H9 (cell line): Measurements from ENCODE around the gene UPB1. TPM values are rescaled to one million over a fixed set of nuclear protein-coding genes. Genes with fewer than 3 reads are reported as not detected.

Experiments used
- DNase-seq: peaks from one replicate; pipeline ENCODE4 v3.0.0-alpha.2; 2017
- H2AFZ ChIP-seq: one replicate; pipeline ENCODE4 v1.6.1; 2013; ENCODE audit warnings: mild to moderate bottlenecking, low read length, control low read depth, moderate library complexity
- H2AK5ac ChIP-seq: 2 replicates; pipeline ENCODE4 v1.6.1; 2013; ENCODE audit warnings: low read length, control low read depth, mixed read lengths; ENCODE audit not compliant: insufficient read length
- H2BK120ac ChIP-seq: one replicate; pipeline ENCODE4 v1.6.1; 2013; ENCODE audit warnings: low read depth, mild to moderate bottlenecking, low read length, control low read depth, inconsistent platforms; ENCODE audit not compliant: poor library complexity, severe bottlenecking
- H2BK12ac ChIP-seq: 2 replicates; pipeline ENCODE4 v1.6.1; 2013; ENCODE audit warnings: low read length, control low read depth, mixed read lengths, low read depth; ENCODE audit not compliant: insufficient read length
- H2BK15ac ChIP-seq: 2 replicates; pipeline ENCODE4 v1.6.1; 2013; ENCODE audit warnings: low read depth, low read length, control low read depth
- H2BK20ac ChIP-seq: one replicate; pipeline ENCODE4 v1.6.1; 2013; ENCODE audit warnings: low read depth, mild to moderate bottlenecking, low read length, control low read depth, inconsistent platforms; ENCODE audit not compliant: poor library complexity, severe bottlenecking
- H2BK5ac ChIP-seq: 2 replicates; pipeline ENCODE4 v1.6.1; 2013; ENCODE audit warnings: low read length, control low read depth, mixed read lengths; ENCODE audit not compliant: insufficient read length
- H3K14ac ChIP-seq: 2 replicates; pipeline ENCODE4 v1.6.1; 2013; ENCODE audit warnings: low read length, control low read depth; ENCODE audit not compliant: insufficient read depth
- H3K18ac ChIP-seq: 2 replicates; pipeline ENCODE4 v1.6.1; 2013; ENCODE audit warnings: low read depth, mild to moderate bottlenecking, mixed read lengths, low read length, control low read depth; ENCODE audit not compliant: insufficient read length
- H3K23ac ChIP-seq: 2 replicates; pipeline ENCODE4 v1.6.1; 2013; ENCODE audit warnings: low read length, control low read depth, mixed read lengths, low read depth; ENCODE audit not compliant: insufficient read length
- H3K23me2 ChIP-seq: 2 replicates; pipeline ENCODE4 v1.6.1; 2013; ENCODE audit warnings: low read depth, mild to moderate bottlenecking, mixed read lengths, low read length, control low read depth; ENCODE audit not compliant: insufficient read length, poor library complexity, severe bottlenecking
- H3K27ac ChIP-seq: 2 replicates; pipeline ENCODE4 v1.5.1; 2013; ENCODE audit warnings: low read length, control low read depth, mixed read lengths, low read depth; ENCODE audit not compliant: insufficient read length
- H3K27me3 ChIP-seq: 2 replicates; pipeline ENCODE4 v1.6.1; 2013; ENCODE audit warnings: low read length, control low read depth, inconsistent platforms; ENCODE audit not compliant: insufficient read depth
- H3K4ac ChIP-seq: 2 replicates; pipeline ENCODE4 v1.6.1; 2013; ENCODE audit warnings: low read depth, mild to moderate bottlenecking, control low read depth, inconsistent platforms, low read length, moderate library complexity
- H3K4me1 ChIP-seq: 2 replicates; pipeline ENCODE4 v1.6.1; 2013; ENCODE audit warnings: low read length, control low read depth, inconsistent platforms; ENCODE audit not compliant: insufficient read depth
- H3K4me2 ChIP-seq: 2 replicates; pipeline ENCODE4 v1.6.1; 2013; ENCODE audit warnings: low read length, control low read depth, mixed read lengths; ENCODE audit not compliant: insufficient read length, insufficient read depth
- H3K56ac ChIP-seq: 2 replicates; pipeline ENCODE4 v1.6.1; 2013; ENCODE audit warnings: low read depth, mild to moderate bottlenecking, mixed read lengths, low read length, control low read depth; ENCODE audit not compliant: insufficient read length
- H3K79me1 ChIP-seq: 2 replicates; pipeline ENCODE4 v1.6.1; 2013; ENCODE audit warnings: low read depth, mild to moderate bottlenecking, moderate library complexity, low read length, control low read depth, inconsistent platforms; ENCODE audit not compliant: insufficient read depth, poor library complexity, severe bottlenecking
- H3K79me2 ChIP-seq: 2 replicates; pipeline ENCODE4 v1.6.1; 2013; ENCODE audit warnings: low read length, control low read depth, inconsistent platforms; ENCODE audit not compliant: insufficient read depth
- H3K9ac ChIP-seq: 2 replicates; pipeline ENCODE4 v1.6.1; 2013; ENCODE audit warnings: low read length, control low read depth, mixed read lengths; ENCODE audit not compliant: insufficient read length; ENCODE audit errors: extremely low read depth
- H3K9me3 ChIP-seq: one replicate; pipeline ENCODE4 v1.6.1; 2013; ENCODE audit warnings: low read depth, low read length, inconsistent platforms; ENCODE audit not compliant: control insufficient read depth
- H3T11ph ChIP-seq: one replicate; pipeline ENCODE4 v1.6.1; 2013; ENCODE audit warnings: mild to moderate bottlenecking, low read length, control low read depth, inconsistent platforms
- H4K20me1 ChIP-seq: one replicate; pipeline ENCODE4 v1.6.1; 2013; ENCODE audit not compliant: control insufficient read depth, insufficient read length, insufficient read depth
- H4K5ac ChIP-seq: 2 replicates; pipeline ENCODE4 v1.6.1; 2013; ENCODE audit warnings: low read depth, mild to moderate bottlenecking, mixed read lengths, low read length, control low read depth; ENCODE audit not compliant: insufficient read length
- H4K8ac ChIP-seq: replicated peaks from 2 replicates; pipeline ENCODE4 v1.6.1; 2013; ENCODE audit warnings: low read length, control low read depth, mixed read lengths, low read depth; ENCODE audit not compliant: insufficient read length
- H4K91ac ChIP-seq: 2 replicates; pipeline ENCODE4 v1.6.1; 2013; ENCODE audit warnings: low read depth, mild to moderate bottlenecking, moderate library complexity, mixed read lengths, low read length, control low read depth; ENCODE audit not compliant: insufficient read length
- H3K27ac Mint-ChIP-seq, 3 experiments: 2 replicates in 2 of 3; 3 replicates in 1 of 3; pipeline ENCODE4 v1.8.0; 2020 to 2021; ENCODE audit warnings: mixed read lengths in 3 of 3, mild to moderate bottlenecking in 1 of 3, moderate library complexity in 1 of 3
- H3K27me3 Mint-ChIP-seq: 2 replicates; pipeline ENCODE4 v1.8.0; 2021; ENCODE audit warnings: low read depth, mild to moderate bottlenecking, moderate library complexity, mixed read lengths
- H3K36me3 Mint-ChIP-seq, 3 experiments: 2 replicates in 2 of 3; 3 replicates in 1 of 3; pipeline ENCODE4 v1.8.0; 2020 to 2021; ENCODE audit warnings: low read depth in 3 of 3, mixed read lengths in 3 of 3; ENCODE audit not compliant: insufficient read depth in 1 of 3
- H3K4me1 Mint-ChIP-seq, 2 experiments: 2 replicates each; pipeline ENCODE4 v1.8.0; 2020; ENCODE audit warnings: mixed read lengths in 2 of 2
- H3K4me3 Mint-ChIP-seq, 2 experiments: 2 replicates in 1 of 2; 3 replicates in 1 of 2; pipeline ENCODE4 v1.8.0; 2020 to 2021; ENCODE audit warnings: mild to moderate bottlenecking in 2 of 2, mixed read lengths in 2 of 2, moderate library complexity in 1 of 2
- H3K9me3 Mint-ChIP-seq, 2 experiments: 2 replicates in 1 of 2; 3 replicates in 1 of 2; pipeline ENCODE4 v1.8.0; 2020; ENCODE audit warnings: mild to moderate bottlenecking in 2 of 2, mixed read lengths in 2 of 2, moderate library complexity in 1 of 2
- WGBS: extraction: QIAGEN DNeasy Blood & Tissue Kit; methylation state at CpG from one replicate; pipeline ENCODE4 v1.1.7; 2013; ENCODE audit warnings: missing lambda C conversion rate, low lambda C conversion rate, mixed read lengths; ENCODE audit not compliant: insufficient read length; ENCODE audit errors: extremely low coverage; 5-methylcytosine and 5-hydroxymethylcytosine counted together
- total RNA-seq: library from RNA; stranded (reverse); gene quantifications from 2 replicates; pipeline ENCODE4 v1.2.1, GENCODE V29; 2021
- TF ChIP-seq, protein P1 (sequence below): fragments of 200-600 bp; sonication (generic); conservative IDR thresholded peaks from 3 replicates; pipeline ENCODE4 v1.8.0; 2021; ENCODE audit warnings: antibody characterized with exemption, mild to moderate bottlenecking

UPB1 gene
- total RNA-seq, 1 experiment from 2014 or later = not detected

DNA sequence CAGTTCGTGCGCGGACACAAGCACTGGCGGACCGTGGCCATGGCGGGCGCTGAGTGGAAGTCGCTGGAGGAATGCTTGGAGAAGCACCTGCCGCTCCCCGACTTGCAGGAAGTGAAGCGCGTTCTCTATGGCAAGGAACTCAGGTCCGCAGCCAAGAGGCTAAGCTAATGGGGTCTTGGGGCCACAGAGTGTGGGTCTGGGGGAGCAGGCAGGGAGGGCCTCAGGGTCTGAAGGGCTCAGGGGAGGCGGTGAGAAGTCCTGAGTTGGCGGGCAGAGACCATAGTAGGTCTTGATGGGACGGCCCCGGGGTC, 188 bp downstream of the UPB1 start:
- H4K8ac ChIP-seq = no peak overlapping the region
- TF ChIP-seq, protein P1, sequence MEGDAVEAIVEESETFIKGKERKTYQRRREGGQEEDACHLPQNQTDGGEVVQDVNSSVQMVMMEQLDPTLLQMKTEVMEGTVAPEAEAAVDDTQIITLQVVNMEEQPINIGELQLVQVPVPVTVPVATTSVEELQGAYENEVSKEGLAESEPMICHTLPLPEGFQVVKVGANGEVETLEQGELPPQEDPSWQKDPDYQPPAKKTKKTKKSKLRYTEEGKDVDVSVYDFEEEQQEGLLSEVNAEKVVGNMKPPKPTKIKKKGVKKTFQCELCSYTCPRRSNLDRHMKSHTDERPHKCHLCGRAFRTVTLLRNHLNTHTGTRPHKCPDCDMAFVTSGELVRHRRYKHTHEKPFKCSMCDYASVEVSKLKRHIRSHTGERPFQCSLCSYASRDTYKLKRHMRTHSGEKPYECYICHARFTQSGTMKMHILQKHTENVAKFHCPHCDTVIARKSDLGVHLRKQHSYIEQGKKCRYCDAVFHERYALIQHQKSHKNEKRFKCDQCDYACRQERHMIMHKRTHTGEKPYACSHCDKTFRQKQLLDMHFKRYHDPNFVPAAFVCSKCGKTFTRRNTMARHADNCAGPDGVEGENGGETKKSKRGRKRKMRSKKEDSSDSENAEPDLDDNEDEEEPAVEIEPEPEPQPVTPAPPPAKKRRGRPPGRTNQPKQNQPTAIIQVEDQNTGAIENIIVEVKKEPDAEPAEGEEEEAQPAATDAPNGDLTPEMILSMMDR = no peak
- H3K79me1 ChIP-seq = no peaks in the 10 kb centered on the region
- H2BK5ac ChIP-seq = no peak overlapping the region
- peak overlapping the region; percentile 17 to 51; a peak in 1 of 5 replicates for H3K4me3 Mint-ChIP-seq
- H3K56ac ChIP-seq = no peak overlapping the region
- no peak overlapping the region for H3K23ac ChIP-seq
- no peaks in the 10 kb centered on the region for H4K20me1 ChIP-seq
- no peak overlapping the region for H2BK20ac ChIP-seq
- no CpG with 5 or more reads among the region's 17 CpGs for WGBS
- no peak overlapping the region for H3K4me2 ChIP-seq
- peaks cover 4 to 8% of the 10 kb centered on the region in 2 experiments for H3K4me1 Mint-ChIP-seq
- no peak for DNase-seq
- H2BK120ac ChIP-seq = no peak overlapping the region
- H3K9me3 ChIP-seq = no peaks in the 10 kb centered on the region
- H2AK5ac ChIP-seq = no peak overlapping the region
- H2BK15ac ChIP-seq = no peak overlapping the region
- H3K27me3 ChIP-seq = peaks cover 27% of the 10 kb centered on the region; the same call in 1 of the 2 replicates
- peaks cover 0 to 6% of the 10 kb centered on the region in 2 experiments; a peak in 2 of 5 replicates for H3K9me3 Mint-ChIP-seq
- no peaks in the 10 kb centered on the region for H3K4me1 ChIP-seq
- peaks cover 7% of the 10 kb centered on the region for H3K23me2 ChIP-seq
- no peak overlapping the region for H3K9ac ChIP-seq
- H3T11ph ChIP-seq = no peak overlapping the region
- H3K27me3 Mint-ChIP-seq = peaks cover 76% of the 10 kb centered on the region
- H2AFZ ChIP-seq = no peak overlapping the region
- H3K14ac ChIP-seq = no peak overlapping the region
- no peak overlapping the region for H3K4ac ChIP-seq
- H3K18ac ChIP-seq = no peak overlapping the region
- H3K27ac Mint-ChIP-seq = no peak overlapping the region
- H4K91ac ChIP-seq = no peak overlapping the region
- no peak overlapping the region for H2BK12ac ChIP-seq
- no peaks in the 10 kb centered on the region for H3K79me2 ChIP-seq
- H4K5ac ChIP-seq = no peak overlapping the region
- H3K36me3 Mint-ChIP-seq = 0 out of 7 replicates have a peak, but pooled peaks cover 0 to 4% (median 0%) of the 10 kb centered on the region in 3 experiments
- H3K27ac ChIP-seq = no peak overlapping the region
